Testis (tissue), 3 donors: ENCODE measurements around the gene CNTN5. TPM values are rescaled to one million over a fixed set of nuclear protein-coding genes. Genes with fewer than 3 reads are reported as not detected.

Source experiments
- DNase-seq: peaks from one replicate; pipeline ENCODE4 v3.0.0-alpha.2; 2019
- H3K27ac ChIP-seq, 2 donors: fragments of 200-600 bp; sonication (generic); one replicate each; pipeline ENCODE4 v1.5.1; 2019
- H3K27me3 ChIP-seq: fragments of 200-600 bp; sonication (generic); one replicate; pipeline ENCODE4 v1.5.1; 2019
- H3K36me3 ChIP-seq: fragments of 200-600 bp; sonication (generic); one replicate; pipeline ENCODE4 v1.5.1; 2017; ENCODE audit warnings: low read depth; ENCODE audit errors: missing control alignments
- H3K4me1 ChIP-seq: fragments of 200-600 bp; sonication (generic); one replicate; pipeline ENCODE4 v1.5.1; 2019
- H3K4me3 ChIP-seq, 2 donors: fragments of 200-600 bp; sonication (generic); one replicate each; pipeline ENCODE4 v1.5.1; 2017 to 2019
- H3K9me3 ChIP-seq: fragments of 200-600 bp; sonication (generic); one replicate; pipeline ENCODE4 v1.5.1; 2017
- POLR2A ChIP-seq: fragments of 450-650 bp; IDR thresholded peaks from one replicate; pipeline ENCODE4 v1.6.1; 2017; ENCODE audit warnings: antibody characterized with exemption, mild to moderate bottlenecking, moderate library complexity
- WGBS, 2 donors: methylation state at CpG; one replicate each; pipeline ENCODE4 v1.1.5; 2018; 5-methylcytosine and 5-hydroxymethylcytosine counted together
- intact Hi-C: fragments of 100-400 bp; cut with DNase I; formaldehyde crosslinking; loops from one replicate; pipeline ENCODE4 v1.15.1; 2023; ENCODE audit warnings: low total_unique reads
- polyA plus RNA-seq: library from polyadenylated mRNA; stranded (reverse); fragments of 350-450 nt; fragmentation: Illumina TruSeq; extraction: RNeasy Lipid Tissue Mini Kit (QIAGEN cat#74804); gene quantifications from one replicate; pipeline ENCODE4 v1.2.3, GENCODE V29; 2014; ENCODE audit warnings: low read depth, low replicate concordance; ENCODE audit not compliant: insufficient read depth
- total RNA-seq, 2 donors: library from RNA; depleted of rRNA; stranded (reverse); fragments of >200 nt; gene quantifications; one replicate each; pipeline ENCODE4 v1.2.3, GENCODE V29; 2016
- TF ChIP-seq, protein P1 (sequence below), 3 experiments: fragments of 450-650 bp in 2 of 3; fragments of 200-600 bp in 1 of 3; sonication (generic) in 1 of 3; IDR thresholded peaks; one replicate each; pipeline ENCODE4 v1.5.1; 2016 to 2019; ENCODE audit warnings: antibody characterized with exemption in 3 of 3, mild to moderate bottlenecking in 2 of 3, moderate library complexity in 1 of 3

CNTN5 gene
- total and polyA plus RNA-seq, 3 donors from 2014 or later: 0.55 to 0.99 (median 0.78) TPM

DNA sequence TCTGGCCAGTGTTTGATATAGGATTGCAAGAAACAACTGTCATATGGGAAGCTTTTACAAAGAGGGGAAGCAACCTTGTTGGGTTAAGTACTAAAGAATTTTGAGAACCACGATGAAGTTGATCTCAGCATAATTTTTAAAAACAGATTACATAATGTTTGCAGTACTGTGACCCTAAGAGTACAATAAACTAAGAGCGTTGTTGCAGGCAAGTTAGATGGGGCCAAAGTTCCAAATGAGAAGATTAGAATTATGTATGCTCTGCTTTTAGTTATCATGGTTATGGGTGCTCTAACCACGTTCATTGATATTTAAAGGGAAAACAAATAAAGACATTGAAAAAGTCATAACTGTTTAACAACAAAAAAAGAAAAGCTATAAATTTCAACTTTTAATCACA lies 177.5 kb downstream of the CNTN5 start:
- TF ChIP-seq, protein P1, sequence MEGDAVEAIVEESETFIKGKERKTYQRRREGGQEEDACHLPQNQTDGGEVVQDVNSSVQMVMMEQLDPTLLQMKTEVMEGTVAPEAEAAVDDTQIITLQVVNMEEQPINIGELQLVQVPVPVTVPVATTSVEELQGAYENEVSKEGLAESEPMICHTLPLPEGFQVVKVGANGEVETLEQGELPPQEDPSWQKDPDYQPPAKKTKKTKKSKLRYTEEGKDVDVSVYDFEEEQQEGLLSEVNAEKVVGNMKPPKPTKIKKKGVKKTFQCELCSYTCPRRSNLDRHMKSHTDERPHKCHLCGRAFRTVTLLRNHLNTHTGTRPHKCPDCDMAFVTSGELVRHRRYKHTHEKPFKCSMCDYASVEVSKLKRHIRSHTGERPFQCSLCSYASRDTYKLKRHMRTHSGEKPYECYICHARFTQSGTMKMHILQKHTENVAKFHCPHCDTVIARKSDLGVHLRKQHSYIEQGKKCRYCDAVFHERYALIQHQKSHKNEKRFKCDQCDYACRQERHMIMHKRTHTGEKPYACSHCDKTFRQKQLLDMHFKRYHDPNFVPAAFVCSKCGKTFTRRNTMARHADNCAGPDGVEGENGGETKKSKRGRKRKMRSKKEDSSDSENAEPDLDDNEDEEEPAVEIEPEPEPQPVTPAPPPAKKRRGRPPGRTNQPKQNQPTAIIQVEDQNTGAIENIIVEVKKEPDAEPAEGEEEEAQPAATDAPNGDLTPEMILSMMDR (IDR thresholded peaks at IDR 0.05): no peak
- no peak for TF ChIP-seq POLR2A
- Histone ChIP-seq H3K4me1 (no peaks in the 10 kb centered on the region), H3K36me3 (no peaks in the 10 kb centered on the region), H3K27me3 (no peaks in the 10 kb centered on the region), H3K9me3 (no peaks in the 10 kb centered on the region), H3K27ac (no peak overlapping the region), H3K4me3 (no peak overlapping the region)
- no peak for DNase-seq
- WGBS, 2 donors: 56 to 61% methylated on average over 3 of the region's 3 CpGs
- intact Hi-C loops: no loop called here

DNA sequence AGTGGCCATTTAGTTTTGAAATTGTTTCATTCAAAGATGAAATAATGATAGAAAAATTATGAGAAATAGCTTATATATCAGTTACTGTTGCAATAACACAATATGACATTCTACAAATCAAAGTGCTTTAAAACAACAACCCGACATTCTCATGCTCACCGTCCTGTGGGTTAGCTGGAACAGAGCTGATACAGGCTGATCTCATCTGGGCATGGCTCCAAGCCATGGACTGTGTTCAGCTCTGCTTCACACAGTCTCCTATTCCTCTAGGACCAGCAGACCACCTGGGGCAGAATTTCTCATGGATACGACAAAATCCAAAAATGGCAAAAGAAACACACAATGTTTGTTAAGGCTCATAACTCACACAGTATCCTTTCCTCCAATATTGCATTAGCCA lies 178.6 kb downstream of the CNTN5 start:
- H3K4me1 ChIP-seq: no peaks in the 10 kb centered on the region
- no peaks in the 10 kb centered on the region for H3K36me3 ChIP-seq
- H3K4me3 ChIP-seq: no peak overlapping the region
- intact Hi-C loops: no loop called here
- H3K9me3 ChIP-seq: no peaks in the 10 kb centered on the region
- no peak overlapping the region for H3K27ac ChIP-seq
- TF ChIP-seq POLR2A: no peak
- TF ChIP-seq, protein P1 (IDR thresholded peaks at IDR 0.05): no peak
- WGBS, 2 donors: 63 to 69% methylated on average over 3 of the region's 3 CpGs
- no peaks in the 10 kb centered on the region for H3K27me3 ChIP-seq
- no peak for DNase-seq

DNA sequence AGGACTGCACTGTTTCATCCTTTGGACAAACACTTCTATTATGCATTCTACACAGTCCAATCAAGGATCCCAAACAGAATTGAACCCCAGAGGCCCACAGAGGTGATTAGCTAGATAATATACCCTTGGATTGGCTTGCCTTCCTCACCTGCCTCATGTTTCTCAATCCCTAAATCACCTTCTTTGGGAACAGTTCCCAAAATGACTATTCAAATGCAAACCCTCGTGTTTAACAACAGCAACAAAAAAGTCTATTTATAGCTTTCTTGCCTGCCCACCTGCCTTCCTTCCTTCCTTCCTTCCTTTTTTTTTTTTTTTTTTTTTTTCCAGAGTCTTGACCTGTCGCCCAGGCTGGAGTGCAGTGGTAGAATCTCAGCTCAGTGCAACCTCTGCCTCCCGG lies 180.0 kb downstream of the CNTN5 start:
- 76 to 87% methylated on average over 3 of the region's 3 CpGs for WGBS, 2 donors
- no peak for TF ChIP-seq POLR2A
- TF ChIP-seq, protein P1 (IDR thresholded peaks at IDR 0.05): no peak
- Histone ChIP-seq H3K4me1 (no peaks in the 10 kb centered on the region), H3K27ac (no peak overlapping the region), H3K27me3 (no peaks in the 10 kb centered on the region), H3K36me3 (no peaks in the 10 kb centered on the region), H3K4me3 (no peak overlapping the region), H3K9me3 (no peaks in the 10 kb centered on the region)
- DNase-seq: no peak
- intact Hi-C loops: no loop called here

DNA sequence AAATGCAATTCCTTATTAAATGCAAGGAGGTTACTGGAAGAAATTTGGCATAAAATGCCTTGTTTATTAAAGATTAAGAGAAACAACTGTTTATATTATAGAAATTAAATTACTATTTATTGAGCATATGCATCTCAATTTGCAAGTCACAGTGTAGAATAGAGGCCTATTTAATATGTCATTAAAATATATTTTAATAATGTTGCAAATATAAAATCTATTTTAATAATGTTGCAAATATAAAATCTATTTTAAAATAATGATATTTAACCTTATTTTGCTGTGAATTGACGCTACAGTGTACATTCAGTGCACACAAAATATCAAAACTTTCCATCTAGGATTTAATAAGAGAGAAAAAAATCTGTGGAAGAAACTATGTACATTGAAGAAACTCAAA lies 188.1 kb downstream of the CNTN5 start:
- DNase-seq: no peak
- no peak overlapping the region for H3K27ac ChIP-seq
- H3K27me3 ChIP-seq: no peaks in the 10 kb centered on the region
- TF ChIP-seq POLR2A: no peak
- TF ChIP-seq, protein P1 (IDR thresholded peaks at IDR 0.05): no peak
- no peaks in the 10 kb centered on the region for H3K4me1 ChIP-seq
- intact Hi-C loops: no loop called here
- no peak overlapping the region for H3K4me3 ChIP-seq
- no peaks in the 10 kb centered on the region for H3K36me3 ChIP-seq
- WGBS, 2 donors: 47 to 98% methylated on average over 1 of the region's 1 CpG
- H3K9me3 ChIP-seq: no peaks in the 10 kb centered on the region

DNA sequence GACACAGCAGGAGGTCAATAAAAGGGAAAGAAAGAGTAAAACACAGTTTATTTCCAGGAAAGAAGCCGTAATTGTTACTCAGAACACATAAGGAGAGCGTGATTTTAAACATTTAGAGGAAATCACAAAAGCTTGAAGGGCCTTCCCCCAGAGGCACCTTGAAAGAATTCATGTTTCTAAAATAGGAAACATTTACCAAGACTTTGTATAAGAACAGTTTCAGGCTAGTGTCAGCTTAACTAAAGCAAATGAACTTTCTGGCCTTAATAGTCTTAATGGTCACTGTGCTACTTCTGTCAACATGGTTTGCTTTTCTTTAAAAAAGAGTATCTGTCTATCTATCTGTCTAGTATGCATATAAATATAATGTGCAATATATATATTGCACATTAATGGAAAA lies 208.8 kb downstream of the CNTN5 start:
- no peaks in the 10 kb centered on the region for H3K9me3 ChIP-seq
- no peak for TF ChIP-seq POLR2A
- TF ChIP-seq, protein P1 (IDR thresholded peaks at IDR 0.05): no peak
- 76 to 86% methylated on average over 2 of the region's 2 CpGs for WGBS, 2 donors
- H3K4me3 ChIP-seq: no peak overlapping the region
- H3K27me3 ChIP-seq: no peaks in the 10 kb centered on the region
- H3K4me1 ChIP-seq: no peaks in the 10 kb centered on the region
- no peak overlapping the region for H3K27ac ChIP-seq
- intact Hi-C loops: no loop called here
- DNase-seq: no peak
- no peaks in the 10 kb centered on the region for H3K36me3 ChIP-seq
